DMS53 (cell line): ENCODE measurements around the gene EMC6.

Experiments
- DNase-seq: peaks from one replicate; lab custom pipeline; 2025; lab: John Stamatoyannopoulos, UW

Gene EMC6

DNA sequence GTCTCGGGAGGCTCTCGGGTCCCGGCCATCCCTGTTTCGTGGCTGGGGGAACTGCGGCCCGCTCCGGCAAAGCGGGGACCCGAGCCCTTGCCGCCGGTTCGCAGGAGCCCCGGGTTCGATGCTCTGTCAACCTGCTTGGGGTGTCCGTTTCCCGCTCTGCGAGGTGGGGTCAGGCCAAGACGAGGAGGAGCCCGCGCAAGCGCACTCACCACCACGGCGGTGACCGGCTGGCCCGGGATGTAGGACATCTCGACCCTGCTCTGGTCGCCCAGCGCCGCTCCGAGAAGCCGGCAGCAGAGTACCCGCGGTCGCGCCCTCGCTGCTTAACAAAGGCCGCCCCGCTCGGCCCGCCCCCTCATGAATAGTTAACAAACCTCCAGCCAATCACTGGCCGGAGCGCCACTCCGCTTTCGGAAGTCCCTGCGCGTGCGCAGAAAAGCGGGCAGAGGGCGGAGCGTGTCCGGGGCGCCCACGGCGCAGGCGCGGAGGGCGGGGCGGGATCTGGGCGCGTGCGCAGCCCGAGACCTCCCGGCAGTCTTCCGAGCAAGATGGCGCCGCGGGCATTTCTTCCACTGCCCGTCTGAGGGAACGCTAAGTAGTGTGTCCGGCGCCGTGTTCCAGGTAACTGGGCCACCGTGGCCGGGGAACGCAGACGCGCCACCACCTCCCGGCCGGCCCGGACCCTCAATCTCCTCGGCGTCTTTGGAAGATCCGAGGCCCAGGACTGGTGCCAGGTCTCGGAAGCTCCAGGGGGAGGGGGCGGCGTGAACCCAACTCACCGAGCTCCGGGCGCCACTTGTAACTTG, at the start of gene EMC6, which contains the start of gene TAX1BP3:
Gene EMC6 (plus strand): TSS at position 534 of the 806 bp plus-strand sequence. CDS start 335 bp downstream, outside the sequence.
Gene TAX1BP3 (minus strand): TSS at position 300 of the 806 bp plus-strand sequence. CDS start 52 bp downstream, at position 248.
- DNase-seq = peak; percentile 98

DNA sequence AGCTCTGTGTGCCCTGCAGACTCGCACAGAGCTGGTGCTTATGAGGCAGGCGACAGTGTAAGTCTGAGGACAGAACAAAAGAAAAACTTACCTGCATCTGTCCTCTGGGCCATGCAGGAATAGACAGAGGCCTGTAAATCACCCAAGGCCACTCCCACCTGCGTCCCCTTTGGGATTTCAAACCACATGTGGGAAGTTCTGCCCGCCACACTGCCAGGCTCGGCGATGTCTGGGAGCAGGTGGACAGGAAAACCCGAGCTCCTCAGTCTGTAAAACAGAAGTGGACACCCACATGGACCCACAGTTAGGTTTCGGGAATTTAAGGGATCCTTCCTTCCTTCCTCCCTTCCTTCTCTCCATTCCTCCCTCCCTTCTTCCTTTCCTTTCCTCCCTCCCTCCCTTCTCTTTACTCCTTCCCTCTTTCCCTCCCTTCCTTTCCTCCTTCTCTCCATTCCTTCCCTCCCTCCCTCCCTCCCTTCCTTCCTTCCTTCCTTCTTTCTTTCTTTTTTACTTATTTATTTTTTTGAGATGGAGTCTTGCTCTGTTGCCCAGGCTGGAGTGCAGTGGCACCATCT, 47.4 kb upstream of the EMC6 start:
- DNase-seq = no peak

DNA sequence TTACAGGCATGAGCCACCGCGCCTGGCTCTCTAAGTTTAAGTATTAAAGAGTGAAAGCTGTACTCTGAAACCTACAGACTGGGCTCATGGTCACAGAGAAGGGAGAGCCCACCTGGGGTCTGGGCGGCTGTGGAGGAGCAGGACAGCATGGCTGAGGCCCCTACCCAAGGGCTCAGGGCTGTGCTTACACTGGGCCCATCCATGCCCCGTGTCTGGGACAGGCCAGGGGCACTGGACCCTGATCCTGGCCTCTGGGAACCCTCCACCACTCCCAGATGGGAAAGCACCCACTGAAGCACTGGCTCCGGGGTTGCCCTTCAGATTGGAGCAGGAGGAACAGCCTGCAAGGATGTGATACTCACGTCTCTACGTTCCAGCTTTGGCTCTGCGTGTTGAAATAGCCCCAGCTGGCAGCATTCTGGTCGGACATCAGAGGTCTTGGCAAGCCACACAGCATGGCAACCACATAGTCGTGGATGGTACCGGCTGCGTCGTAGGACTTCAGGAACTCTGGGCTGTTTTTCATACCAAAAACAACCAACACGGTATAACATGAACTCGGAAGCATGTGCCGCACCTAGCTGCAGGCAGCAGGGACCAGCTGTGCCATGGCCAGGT, 45.5 kb upstream of the EMC6 start:
- no peak for DNase-seq

DNA sequence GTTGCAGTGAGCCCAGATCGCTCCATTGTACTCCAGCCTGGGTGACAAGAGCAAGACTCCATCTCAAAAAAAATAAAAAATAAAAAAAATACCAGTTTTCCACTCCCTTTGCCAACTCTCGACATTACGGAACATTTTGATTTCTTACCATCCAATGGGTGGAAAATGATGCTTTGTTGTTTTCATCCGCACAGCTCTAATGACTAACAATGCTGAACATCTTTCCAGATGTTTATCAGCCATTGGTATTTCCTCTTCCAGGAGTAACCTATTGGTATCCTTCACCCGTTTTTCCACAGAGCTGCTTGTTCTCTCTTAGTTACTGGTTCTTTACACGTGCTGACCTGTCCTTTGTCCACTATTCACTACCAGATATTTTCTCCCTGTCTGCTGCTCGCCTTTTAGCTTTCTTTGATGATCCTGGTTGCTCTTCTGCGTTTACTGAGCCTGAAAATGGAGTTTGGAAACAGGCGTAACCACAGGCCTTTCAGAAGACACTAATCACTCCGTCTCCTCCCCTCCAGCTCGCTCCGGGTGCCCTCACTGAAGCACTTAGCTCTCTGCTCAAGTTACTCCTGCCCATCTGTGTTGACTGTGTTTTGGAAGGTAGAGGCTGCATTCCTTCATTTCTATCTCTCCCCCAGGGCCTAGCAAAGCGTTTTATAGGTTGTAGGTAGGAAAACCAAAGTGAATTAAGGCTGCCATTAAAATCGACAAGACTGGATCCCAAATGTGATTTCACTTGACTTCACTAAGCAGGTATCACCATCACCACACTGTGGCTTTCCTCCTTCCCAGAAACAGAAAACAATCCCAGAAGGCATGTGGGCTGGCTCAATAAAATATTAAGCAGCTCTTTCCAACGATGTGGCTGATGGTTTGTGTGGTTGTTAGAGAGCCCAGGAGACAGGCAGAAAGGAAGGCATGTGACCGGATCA, 41.5 kb upstream of the EMC6 start:
- DNase-seq = no peak

DNA sequence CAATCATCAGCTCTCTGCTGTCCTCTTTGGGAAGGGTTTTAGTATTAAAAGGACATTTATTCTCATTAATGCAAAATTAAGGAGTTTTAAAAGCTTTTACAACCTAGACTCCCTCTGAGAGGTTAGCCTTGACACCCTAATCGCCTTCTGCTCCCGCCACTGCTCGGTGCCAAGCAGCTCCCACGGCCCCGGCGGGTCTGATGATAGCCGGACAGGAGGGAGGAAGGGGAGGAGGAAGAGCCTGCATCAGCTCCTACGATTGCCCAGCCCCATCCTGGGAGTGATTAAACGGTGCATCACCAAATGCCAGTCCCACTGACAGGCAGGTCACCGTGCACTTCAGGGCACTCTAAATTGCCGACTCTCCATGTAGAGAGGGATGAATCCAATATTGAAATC, 40.8 kb upstream of the EMC6 start:
- DNase-seq = no peak

DNA sequence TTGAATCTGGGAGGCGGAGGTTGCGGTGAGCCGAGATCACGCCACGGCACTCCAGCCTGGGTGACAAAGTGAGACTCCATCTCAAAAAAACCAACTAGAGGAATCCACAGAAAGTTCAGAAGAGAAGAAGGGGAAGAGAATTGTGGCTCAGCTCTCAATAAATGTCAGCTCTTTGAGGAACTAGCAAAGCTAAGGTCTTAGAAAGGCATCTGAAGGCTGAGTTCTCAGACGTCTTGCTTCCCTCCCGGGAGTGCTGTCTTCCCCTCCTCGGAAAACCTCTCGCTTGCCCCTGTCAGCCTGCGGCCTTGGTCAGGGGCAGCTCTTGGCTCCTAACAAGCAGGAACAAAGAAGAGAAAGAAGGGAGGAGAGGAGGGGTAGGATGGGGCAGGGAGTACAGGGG, 37.8 kb upstream of the EMC6 start:
- no peak for DNase-seq

- DNase-seq = no peak
Observed at GRCh38 chr17:3632287-3632686, 36.3 kb upstream of the EMC6 start.

DNA sequence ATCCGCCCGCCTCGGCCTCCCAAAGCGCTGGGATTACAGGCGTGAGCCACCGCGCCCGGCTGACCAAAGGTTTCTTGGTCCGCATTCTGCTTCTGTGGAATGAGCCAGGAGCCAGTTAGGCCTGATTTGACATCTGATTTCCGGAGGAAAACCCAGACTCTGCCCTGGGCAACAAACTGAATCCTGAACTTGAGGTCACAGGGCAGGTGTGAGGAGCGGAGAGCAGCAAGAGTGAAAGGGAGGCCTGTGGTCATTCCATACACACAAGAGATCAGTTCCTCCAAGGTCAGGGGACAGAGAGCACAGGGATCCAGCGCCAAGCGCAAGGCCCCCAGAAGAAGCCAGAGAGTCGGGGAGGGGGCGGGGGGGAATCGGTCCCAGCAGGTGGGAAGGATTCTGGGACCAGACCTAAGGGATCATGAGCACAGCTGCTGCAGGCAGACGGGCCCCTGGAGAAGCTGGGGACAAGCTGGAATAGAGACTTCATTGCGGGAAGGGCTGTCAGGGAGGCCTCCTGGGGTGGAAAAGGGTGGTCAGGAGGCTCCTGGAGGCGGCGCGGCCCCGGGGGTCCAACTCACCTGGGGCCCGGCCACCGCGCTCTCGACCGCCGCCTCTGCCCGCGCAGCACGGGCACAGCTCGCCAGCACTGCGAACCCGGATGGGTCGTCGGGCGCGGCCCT, 33.0 kb upstream of the EMC6 start:
- DNase-seq = peak; percentile 56

DNA sequence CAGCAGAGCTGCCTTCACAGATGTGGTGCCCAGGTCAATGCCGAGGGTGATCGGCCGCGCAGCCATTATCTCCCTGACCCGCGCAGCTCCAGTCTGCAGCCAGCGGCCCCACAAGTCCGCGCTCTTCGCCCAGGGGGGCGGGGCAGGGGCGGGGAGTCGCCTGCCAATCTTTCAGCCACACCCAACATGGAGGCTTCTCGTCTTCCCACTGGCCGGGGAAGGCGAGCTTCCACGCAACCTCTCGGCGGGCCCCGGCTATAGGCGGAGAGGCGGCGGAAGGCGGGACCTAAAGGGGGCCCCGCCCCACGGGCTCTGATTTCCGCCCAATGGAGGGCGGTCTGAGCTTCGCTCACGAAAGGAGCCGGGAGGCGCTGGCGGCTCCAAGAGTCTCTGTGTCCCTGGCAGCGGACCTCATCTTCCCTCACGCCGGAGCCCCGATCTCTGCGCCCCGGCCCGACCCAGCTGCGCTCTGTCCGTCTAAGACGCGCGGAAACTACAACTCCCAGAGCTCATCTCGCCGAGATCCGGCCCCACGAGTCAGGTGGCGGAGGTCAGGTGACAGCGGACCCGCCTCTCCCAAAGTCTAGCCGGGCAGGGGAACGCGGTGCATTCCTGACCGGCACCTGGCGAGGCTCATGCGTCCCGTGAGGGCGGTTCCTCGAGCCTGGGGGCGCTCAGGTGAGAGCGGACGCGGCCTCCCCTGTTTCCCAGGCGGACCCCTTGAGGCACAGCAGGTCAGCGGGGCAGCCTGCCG, 32.3 kb upstream of the EMC6 start, which contains the start of the genes CTNS and SHPK:
Gene CTNS (plus strand): TSS at position 607 of the 754 bp plus-strand sequence. CDS start 3,447 bp downstream, outside the sequence.
Gene SHPK (minus strand): TSS at position 97 of the 754 bp plus-strand sequence. CDS start 31 bp downstream, at position 66.
- peak; percentile 97 for DNase-seq

- peak; percentile 39 for DNase-seq
Observed at GRCh38 chr17:3636908-3637373, 31.7 kb upstream of the EMC6 start.

- peak; percentile 35 for DNase-seq
Observed at GRCh38 chr17:3639981-3640596, 28.5 kb upstream of the EMC6 start.

DNA sequence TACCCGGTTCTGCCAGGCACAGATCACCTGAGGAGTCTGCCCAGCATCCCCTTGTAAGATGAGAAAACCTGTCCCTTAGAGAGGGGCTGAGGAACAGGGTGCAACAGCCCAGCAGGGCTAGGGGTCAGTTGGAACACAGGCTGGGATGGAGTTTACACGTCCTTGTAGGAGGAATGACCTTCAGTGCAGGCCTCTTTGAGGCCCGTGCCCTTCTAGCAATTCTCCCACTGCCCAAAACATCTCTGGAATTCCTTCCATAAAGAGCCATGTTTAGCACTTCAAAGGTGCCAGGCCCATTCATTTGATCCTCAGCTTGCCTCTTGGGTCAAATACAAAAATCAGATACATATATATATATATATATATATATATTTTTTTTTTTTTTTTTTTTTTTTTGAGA, 27.6 kb upstream of the EMC6 start:
- DNase-seq = no peak

DNA sequence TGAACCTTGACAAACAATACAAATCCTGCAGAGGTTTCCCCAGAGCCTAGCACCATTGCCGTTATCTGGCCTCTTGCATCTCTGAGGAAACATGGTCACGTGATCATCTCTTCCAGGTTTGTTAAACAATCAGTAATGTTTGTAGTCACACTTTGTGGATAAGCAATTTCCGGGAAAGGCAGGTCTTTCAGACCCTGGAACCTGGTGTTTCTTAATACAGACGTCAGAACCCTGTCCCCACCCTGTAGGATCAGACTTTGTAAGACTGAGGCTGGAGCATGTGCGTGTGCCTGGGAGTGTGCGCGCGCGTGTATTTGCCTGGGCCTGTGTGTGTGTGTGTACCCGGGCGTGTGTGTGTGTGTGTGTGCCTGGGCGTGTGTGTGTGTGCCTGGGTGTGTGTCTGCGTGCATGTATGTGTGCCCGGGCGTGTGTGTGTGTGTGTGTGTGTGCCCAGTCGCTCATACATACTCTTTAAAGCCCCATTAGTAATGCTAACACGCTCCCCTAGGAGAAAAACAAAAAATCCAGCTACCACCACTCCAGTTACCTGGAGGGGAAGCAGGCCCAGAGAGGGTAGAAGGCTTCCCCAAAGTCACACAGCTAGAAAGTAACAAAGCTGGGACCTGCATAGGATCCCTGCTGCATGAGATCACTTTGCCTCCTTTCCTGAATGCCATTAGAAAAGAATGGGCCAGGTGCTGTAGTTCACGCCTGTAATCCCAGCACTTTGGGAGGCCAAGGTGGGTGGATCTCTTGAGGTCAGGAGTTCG, 26.7 kb upstream of the EMC6 start:
- no peak for DNase-seq

GRCh38 chr17:3643889-3644349, 24.7 kb upstream of the EMC6 start:
- no peak for DNase-seq

GRCh38 chr17:3645310-3645709, 23.3 kb upstream of the EMC6 start:
- no peak for DNase-seq

- DNase-seq = no peak
Observed at GRCh38 chr17:3647251-3647650, 21.4 kb upstream of the EMC6 start.

DNA sequence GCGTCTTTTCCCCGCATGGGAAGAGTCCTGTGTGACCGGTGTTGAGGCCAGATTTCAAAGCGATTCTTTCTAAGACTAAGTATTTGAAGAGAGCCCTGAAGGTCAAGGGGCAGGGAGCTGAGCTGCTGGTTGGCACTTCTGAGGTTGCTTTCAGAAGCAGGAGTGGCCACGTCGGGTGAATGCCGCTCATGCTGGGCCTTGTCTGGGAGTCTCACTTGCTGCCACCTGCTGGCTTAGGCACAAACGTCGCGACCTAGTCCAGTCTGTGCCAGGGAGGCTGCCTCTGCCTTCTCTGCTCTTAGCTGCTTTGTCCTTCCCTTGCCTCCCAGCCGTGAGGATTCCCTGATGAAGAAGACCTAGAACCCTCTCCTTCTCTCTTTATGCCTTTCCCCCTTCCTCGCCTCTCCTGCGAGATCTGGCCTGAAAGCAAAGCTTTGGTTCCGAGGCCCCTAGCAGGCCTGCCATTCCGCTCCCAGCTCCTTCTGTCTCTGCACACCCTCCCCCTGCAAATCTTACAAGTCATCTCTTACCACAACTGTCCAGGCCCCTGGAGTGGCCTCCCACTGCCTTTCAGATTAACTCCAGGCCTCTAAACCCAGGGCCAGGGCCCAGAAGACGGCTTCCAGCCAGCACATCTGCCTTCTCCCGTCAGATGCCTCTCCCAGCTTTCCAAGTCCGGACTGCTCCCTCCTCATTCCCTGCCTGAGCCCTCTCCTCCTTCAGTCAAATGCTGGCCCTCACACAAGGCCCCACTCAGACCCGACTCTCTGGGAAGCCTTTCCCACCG, 20.6 kb upstream of the EMC6 start:
- DNase-seq = peak; percentile 78

- DNase-seq = no peak
Observed at GRCh38 chr17:3655766-3656165, 12.8 kb upstream of the EMC6 start.
